Measurements from ENCODE around the gene SRGAP3.

- no peak for TF ChIP-seq POLR2A (IDR thresholded peaks at IDR 0.05)
- TF ChIP-seq, protein P1, sequence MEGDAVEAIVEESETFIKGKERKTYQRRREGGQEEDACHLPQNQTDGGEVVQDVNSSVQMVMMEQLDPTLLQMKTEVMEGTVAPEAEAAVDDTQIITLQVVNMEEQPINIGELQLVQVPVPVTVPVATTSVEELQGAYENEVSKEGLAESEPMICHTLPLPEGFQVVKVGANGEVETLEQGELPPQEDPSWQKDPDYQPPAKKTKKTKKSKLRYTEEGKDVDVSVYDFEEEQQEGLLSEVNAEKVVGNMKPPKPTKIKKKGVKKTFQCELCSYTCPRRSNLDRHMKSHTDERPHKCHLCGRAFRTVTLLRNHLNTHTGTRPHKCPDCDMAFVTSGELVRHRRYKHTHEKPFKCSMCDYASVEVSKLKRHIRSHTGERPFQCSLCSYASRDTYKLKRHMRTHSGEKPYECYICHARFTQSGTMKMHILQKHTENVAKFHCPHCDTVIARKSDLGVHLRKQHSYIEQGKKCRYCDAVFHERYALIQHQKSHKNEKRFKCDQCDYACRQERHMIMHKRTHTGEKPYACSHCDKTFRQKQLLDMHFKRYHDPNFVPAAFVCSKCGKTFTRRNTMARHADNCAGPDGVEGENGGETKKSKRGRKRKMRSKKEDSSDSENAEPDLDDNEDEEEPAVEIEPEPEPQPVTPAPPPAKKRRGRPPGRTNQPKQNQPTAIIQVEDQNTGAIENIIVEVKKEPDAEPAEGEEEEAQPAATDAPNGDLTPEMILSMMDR (IDR thresholded peaks at IDR 0.05): no peak
These were observed 94.4 kb downstream of the SRGAP3 start for GRCh38 chr3:9155028-9155427.

Measured in gastroesophageal sphincter (tissue), 3 donors.